ENCODE data around the gene HJV. TPM values are rescaled to one million over a fixed set of nuclear protein-coding genes. Genes with fewer than 3 reads are reported as not detected.

Gene HJV
- total RNA-seq, 1 experiment from 2014 or later: not detected

- no peaks in the 10 kb centered on the region for H3K79me2 ChIP-seq (ENCODE audit: insufficient read depth, low read length)
- no peak for TF ChIP-seq FOSL1 (IDR thresholded peaks at IDR 0.05; ENCODE audit: low read depth)
- TF ChIP-seq, protein P1, sequence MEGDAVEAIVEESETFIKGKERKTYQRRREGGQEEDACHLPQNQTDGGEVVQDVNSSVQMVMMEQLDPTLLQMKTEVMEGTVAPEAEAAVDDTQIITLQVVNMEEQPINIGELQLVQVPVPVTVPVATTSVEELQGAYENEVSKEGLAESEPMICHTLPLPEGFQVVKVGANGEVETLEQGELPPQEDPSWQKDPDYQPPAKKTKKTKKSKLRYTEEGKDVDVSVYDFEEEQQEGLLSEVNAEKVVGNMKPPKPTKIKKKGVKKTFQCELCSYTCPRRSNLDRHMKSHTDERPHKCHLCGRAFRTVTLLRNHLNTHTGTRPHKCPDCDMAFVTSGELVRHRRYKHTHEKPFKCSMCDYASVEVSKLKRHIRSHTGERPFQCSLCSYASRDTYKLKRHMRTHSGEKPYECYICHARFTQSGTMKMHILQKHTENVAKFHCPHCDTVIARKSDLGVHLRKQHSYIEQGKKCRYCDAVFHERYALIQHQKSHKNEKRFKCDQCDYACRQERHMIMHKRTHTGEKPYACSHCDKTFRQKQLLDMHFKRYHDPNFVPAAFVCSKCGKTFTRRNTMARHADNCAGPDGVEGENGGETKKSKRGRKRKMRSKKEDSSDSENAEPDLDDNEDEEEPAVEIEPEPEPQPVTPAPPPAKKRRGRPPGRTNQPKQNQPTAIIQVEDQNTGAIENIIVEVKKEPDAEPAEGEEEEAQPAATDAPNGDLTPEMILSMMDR (IDR thresholded peaks at IDR 0.05 in 2 of 3, conservative IDR thresholded peaks at IDR 0.05 in 1 of 3; ENCODE audit: borderline replicate concordance in 1 of 3, insufficient read depth in 1 of 3, low read depth in 2 of 3, low read length in 2 of 3): peak; percentile 58 to 95 (median 86)
- TF ChIP-seq RAD21 (IDR thresholded peaks at IDR 0.05; ENCODE audit: low read depth): peak; percentile 97
- TF ChIP-seq ZFX (IDR thresholded peaks at IDR 0.05): no peak
- H2AFZ ChIP-seq (ENCODE audit: low read depth, low read length, poor library complexity, severe bottlenecking): peak overlapping the region; percentile 90
- POLR2A ChIA-PET: interaction anchor here (2.0 kb wide), 1 partner anchor 34 kb away, joined by 6 read pairs; no protein-coding TSS in a partner anchor
- H3K4me1 ChIP-seq (ENCODE audit: control insufficient read depth in 1 of 2, insufficient read depth in 2 of 2, low read length in 2 of 2): peaks cover 0 to 5% of the 10 kb centered on the region in 2 experiments; a peak in 2 of 4 replicates
- H3K9ac ChIP-seq (ENCODE audit: low read length): no peak overlapping the region
- DNase-seq (ENCODE audit: low read depth, low spot score): peak; percentile 83
- no TSS peak for BruUV-seq (replicated peaks)
- H3K36me3 ChIP-seq (ENCODE audit: control insufficient read depth in 1 of 2, insufficient read depth in 2 of 2, low read length in 2 of 2): no peaks in the 10 kb centered on the region
- intact Hi-C loops (cut with micrococcal nuclease): loop anchor here (1.0 kb wide), 2 partner anchors 36 to 121 kb away; no protein-coding TSS in a partner anchor
- RAD21 ChIA-PET (ENCODE audit: low non-redundant PET in 1 of 2, low total read pairs in 2 of 2, uncharacterized antibody in 2 of 2, unreplicated experiment in 2 of 2): interaction anchor here in 1 of 2 experiments (1.0 to 1.3 kb wide), 2 partner anchors 34 to 121 kb away, joined by 3 to 5 read pairs; no protein-coding TSS in a partner anchor
- H3K27me3 ChIP-seq (ENCODE audit: insufficient read depth, low read length): no peaks in the 10 kb centered on the region
- ATAC-seq: peak; percentile 84
- H3K9me3 ChIP-seq (ENCODE audit: control insufficient read depth in 1 of 2, insufficient read depth in 1 of 2, low read depth in 1 of 2, low read length in 2 of 2): no peaks in the 10 kb centered on the region
- CTCF ChIA-PET: interaction anchor here (0.6 to 2.7 kb wide), 6 partner anchors 9 to 169 kb away, joined by 3 to 13 read pairs (median 5); partner anchors contain the start of genes HJV and NUDT17
- no peak overlapping the region for H3K4me3 ChIP-seq (replicated peaks in 1 of 2; ENCODE audit: low read depth in 1 of 2, low read length in 2 of 2)
- H3K27ac ChIP-seq (ENCODE audit: low read depth, low read length): no peak overlapping the region
- no peaks in the 10 kb centered on the region for H4K20me1 ChIP-seq (ENCODE audit: insufficient read depth)
- peak overlapping the region; percentile 26; the same call in 1 of the 2 replicates for H3K4me2 ChIP-seq (ENCODE audit: low read length)
- H3K9me2 ChIP-seq (ENCODE audit: insufficient read depth): no peaks in the 10 kb centered on the region
These were observed 8.6 kb downstream of the HJV start for GRCh38 chr1:146012703-146013558.
